PC-9 (cell line): ENCODE measurements around the gene OR2T10. TPM values are rescaled to one million over a fixed set of nuclear protein-coding genes. Genes with fewer than 3 reads are reported as not detected.

Experiments
- BruUV-seq: library from RNA; stranded (reverse); fragments of 400-500 nt; replicated peaks from 2 replicates; lab custom pipeline; 2021; lab: Mats Ljungman, UMichigan
- CTCF ChIA-PET: fragments of 300-600 bp; sonication (Branson Sonifier 250); formaldehyde crosslinking; loops from one replicate; lab custom pipeline; 2022; ENCODE audit warnings: antibody characterized with exemption; lab: Charles Lee
- POLR2A ChIA-PET: fragments of 300-600 bp; sonication (Branson Sonifier 250); formaldehyde crosslinking; loops from one replicate; lab custom pipeline; 2022; ENCODE audit warnings: antibody characterized with exemption; ENCODE audit not compliant: unreplicated experiment; lab: Charles Lee
- DNase-seq, 2 experiments: peaks; one replicate each; pipeline versions ENCODE4 v3.0.0 to v3.0.0-alpha.2; 2015 to 2022; ENCODE audit warnings: mixed read lengths in 1 of 2
- H2AFZ ChIP-seq: fragments of 200-600 bp; sonication (generic); 2 replicates; pipeline ENCODE4 v1.8.1; 2017; ENCODE audit warnings: antibody characterized with exemption
- H3F3A ChIP-seq: fragments of 200-600 bp; sonication (generic); 2 replicates; pipeline ENCODE4 v1.8.1; 2017; ENCODE audit warnings: antibody characterized with exemption, mild to moderate bottlenecking, low read depth; ENCODE audit not compliant: insufficient read depth
- H3K27ac ChIP-seq: fragments of 200-600 bp; sonication (generic); 2 replicates; pipeline ENCODE4 v1.6.1; 2016; ENCODE audit warnings: mixed run types
- H3K27me3 ChIP-seq: fragments of 200-600 bp; sonication (generic); 2 replicates; pipeline ENCODE4 v1.6.1; 2016; ENCODE audit warnings: low read depth, mixed run types; ENCODE audit not compliant: insufficient read depth
- H3K36me3 ChIP-seq: fragments of 200-600 bp; sonication (generic); 2 replicates; pipeline ENCODE4 v1.6.1; 2016; ENCODE audit warnings: low read depth, mixed run types
- H3K4me1 ChIP-seq: fragments of 200-600 bp; sonication (generic); replicated peaks from 2 replicates; pipeline ENCODE4 v1.6.1; 2016; ENCODE audit warnings: mixed run types; ENCODE audit not compliant: insufficient read depth
- H3K4me2 ChIP-seq: fragments of 200-600 bp; sonication (generic); 2 replicates; pipeline ENCODE4 v1.6.1; 2017; ENCODE audit warnings: mixed run types
- H3K4me3 ChIP-seq: fragments of 200-600 bp; sonication (generic); 2 replicates; pipeline ENCODE4 v1.6.1; 2016; ENCODE audit warnings: mixed run types
- H3K79me2 ChIP-seq: fragments of 200-600 bp; sonication (generic); 2 replicates; pipeline ENCODE4 v1.6.1; 2017; ENCODE audit warnings: low read depth, mixed run types
- H3K9me2 ChIP-seq: fragments of 200-600 bp; sonication (generic); 2 replicates; pipeline ENCODE4 v1.8.1; 2017; ENCODE audit warnings: mild to moderate bottlenecking; ENCODE audit not compliant: insufficient read depth
- H3K9me3 ChIP-seq: fragments of 200-600 bp; sonication (generic); 2 replicates; pipeline ENCODE4 v1.8.1; 2016; ENCODE audit warnings: low read depth; ENCODE audit not compliant: insufficient read depth
- H4K20me1 ChIP-seq: fragments of 200-600 bp; sonication (generic); 2 replicates; pipeline ENCODE4 v1.8.1; 2017; ENCODE audit not compliant: insufficient read depth
- CTCF ChIP-seq: fragments of 200-600 bp; sonication (generic); conservative IDR thresholded peaks from 2 replicates; pipeline ENCODE4 v1.6.1; 2017; ENCODE audit warnings: mixed run types, antibody characterized with exemption, mild to moderate bottlenecking, moderate library complexity
- EZH2 ChIP-seq: fragments of 200-600 bp; sonication (generic); IDR thresholded peaks from 2 replicates; pipeline ENCODE4 v1.8.0; 2017; ENCODE audit warnings: antibody characterized with exemption, low read depth
- intact Hi-C: fragments of 100-400 bp; cut with micrococcal nuclease; formaldehyde crosslinking; loops from one replicate; pipeline ENCODE4 v1.10.0; 2022; ENCODE audit not compliant: unreplicated experiment
- total RNA-seq: library from RNA; stranded (reverse); gene quantifications from 2 replicates; pipeline ENCODE4 v1.2.3, GENCODE V29; 2021

OR2T10 gene
- total RNA-seq, 1 experiment from 2014 or later: not detected

DNA sequence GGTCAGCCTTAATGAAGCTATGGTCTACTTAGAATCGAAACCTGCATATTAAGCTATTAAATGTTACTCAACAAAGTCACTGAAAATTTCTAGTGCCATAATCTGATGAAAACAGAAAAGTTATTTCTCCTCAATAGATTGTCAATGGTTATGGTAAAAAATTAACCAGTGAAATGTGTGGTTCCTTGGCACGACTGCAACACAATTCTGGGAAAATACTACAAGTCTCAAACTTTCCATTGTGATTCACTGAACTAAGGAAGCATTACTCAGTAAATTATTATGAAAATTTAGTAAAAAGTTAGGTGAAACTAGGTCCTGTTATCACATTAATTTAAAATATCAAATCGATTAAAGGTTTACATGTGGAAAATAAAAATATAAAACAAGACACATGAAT, 12.8 kb upstream of the OR2T10 start:
- no peak overlapping the region for H3K27ac ChIP-seq
- H3K4me3 ChIP-seq: no peak overlapping the region
- H4K20me1 ChIP-seq: no peaks in the 10 kb centered on the region
- DNase-seq: no peak
- H3F3A ChIP-seq: no peaks in the 10 kb centered on the region
- no peaks in the 10 kb centered on the region for H3K36me3 ChIP-seq
- BruUV-seq: no TSS peak
- H3K9me3 ChIP-seq: no peaks in the 10 kb centered on the region
- CTCF ChIA-PET: no interaction called here
- intact Hi-C loops: no loop called here
- H2AFZ ChIP-seq: no peak overlapping the region
- H3K27me3 ChIP-seq: no peaks in the 10 kb centered on the region
- H3K9me2 ChIP-seq: no peaks in the 10 kb centered on the region
- no peak overlapping the region for H3K4me2 ChIP-seq
- no peaks in the 10 kb centered on the region for H3K79me2 ChIP-seq
- POLR2A ChIA-PET: no interaction called here
- TF ChIP-seq CTCF (no peak), EZH2 (no peak)
- no peaks in the 10 kb centered on the region for H3K4me1 ChIP-seq

GRCh38 chr1:248599396-248599795, 1.9 kb upstream of the OR2T10 start:
- Histone ChIP-seq H3F3A (no peaks in the 10 kb centered on the region), H4K20me1 (no peaks in the 10 kb centered on the region), H3K79me2 (no peaks in the 10 kb centered on the region), H3K27me3 (no peaks in the 10 kb centered on the region), H3K4me3 (no peak overlapping the region), H3K4me1 (no peaks in the 10 kb centered on the region), H3K9me3 (no peaks in the 10 kb centered on the region), H3K4me2 (no peak overlapping the region), H3K27ac (no peak overlapping the region), H2AFZ (no peak overlapping the region), H3K9me2 (no peaks in the 10 kb centered on the region), H3K36me3 (no peaks in the 10 kb centered on the region)
- DNase-seq: no peak
- CTCF ChIA-PET: no interaction called here
- POLR2A ChIA-PET: no interaction called here
- TF ChIP-seq EZH2 (no peak), CTCF (no peak)
- BruUV-seq: no TSS peak
- intact Hi-C loops: no loop called here

DNA sequence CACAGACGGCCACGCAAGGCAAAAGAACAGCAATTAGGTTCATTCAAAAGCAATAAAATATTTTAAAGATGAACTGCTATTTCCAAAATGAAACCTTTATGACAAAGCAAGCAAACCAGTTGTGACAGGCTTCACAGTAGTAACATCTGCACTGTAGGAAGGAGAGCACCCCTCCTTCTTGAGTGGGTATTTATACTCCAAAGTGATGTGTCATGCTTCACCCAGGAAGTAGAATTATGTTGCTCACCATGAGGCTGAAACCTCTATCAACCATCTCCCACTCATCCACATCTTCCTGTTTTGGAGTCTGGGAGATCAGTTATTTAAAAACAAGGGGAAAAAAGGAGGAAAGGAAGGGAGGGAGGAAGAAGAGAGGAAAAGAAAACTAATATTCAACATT, 885 bp downstream of the OR2T10 start:
- H3K79me2 ChIP-seq: no peaks in the 10 kb centered on the region
- ChIA-PET POLR2A (no interaction called here), CTCF (no interaction called here)
- no peaks in the 10 kb centered on the region for H3F3A ChIP-seq
- H3K9me3 ChIP-seq: no peaks in the 10 kb centered on the region
- DNase-seq: no peak
- intact Hi-C loops: loop anchor here (1.0 kb wide), 1 partner anchor 21 kb away; no protein-coding TSS in a partner anchor
- H3K4me1 ChIP-seq: no peaks in the 10 kb centered on the region
- no peaks in the 10 kb centered on the region for H3K36me3 ChIP-seq
- no peaks in the 10 kb centered on the region for H4K20me1 ChIP-seq
- no peak for TF ChIP-seq EZH2
- no peak for TF ChIP-seq CTCF
- no peak overlapping the region for H3K4me2 ChIP-seq
- no peak overlapping the region for H3K27ac ChIP-seq
- H2AFZ ChIP-seq: no peak overlapping the region
- H3K27me3 ChIP-seq: no peaks in the 10 kb centered on the region
- no TSS peak for BruUV-seq
- H3K4me3 ChIP-seq: no peak overlapping the region
- no peaks in the 10 kb centered on the region; the same call in 1 of the 2 replicates for H3K9me2 ChIP-seq
